ENCODE data around the gene E2F2.

Gene E2F2

GRCh38 chr1:23530747-23531561 lies at the start of gene E2F2:
Gene E2F2 (minus strand): TSS chr1:23531233. CDS start chr1:23530793, 440 bp downstream.
- peak; percentile 84 for DNase-seq (ENCODE audit: low spot score)

GRCh38 chr1:23578997-23579363 lies 47.9 kb upstream of the E2F2 start:
- DNase-seq (ENCODE audit: low spot score), result no peak

- DNase-seq (ENCODE audit: low spot score), result no peak
Observed at GRCh38 chr1:23578311-23578996, 47.4 kb upstream of the E2F2 start.

GRCh38 chr1:23577056-23578004 lies 46.3 kb upstream of the E2F2 start:
- DNase-seq (ENCODE audit: low spot score), result peak; percentile 60

- no peak for DNase-seq (ENCODE audit: low spot score)
Observed at GRCh38 chr1:23576338-23577055, 45.5 kb upstream of the E2F2 start.

GRCh38 chr1:23575226-23575810 lies 44.3 kb upstream of the E2F2 start:
- DNase-seq (ENCODE audit: low spot score), result no peak

- no peak for DNase-seq (ENCODE audit: low spot score)
Observed at GRCh38 chr1:23574265-23574754, 43.3 kb upstream of the E2F2 start.

- DNase-seq (ENCODE audit: low spot score), result no peak
Observed at GRCh38 chr1:23573574-23574182, 42.6 kb upstream of the E2F2 start.

- DNase-seq (ENCODE audit: low spot score), result no peak
Observed at GRCh38 chr1:23571465-23571864, 40.4 kb upstream of the E2F2 start.

GRCh38 chr1:23570001-23570691 lies 39.1 kb upstream of the E2F2 start:
- no peak for DNase-seq (ENCODE audit: low spot score)

- no peak for DNase-seq (ENCODE audit: low spot score)
Observed at GRCh38 chr1:23568608-23569383, 37.8 kb upstream of the E2F2 start.

- DNase-seq (ENCODE audit: low spot score), result no peak
Observed at GRCh38 chr1:23567996-23568607, 37.1 kb upstream of the E2F2 start.

- DNase-seq (ENCODE audit: low spot score), result no peak
Observed at GRCh38 chr1:23567629-23567995, 36.6 kb upstream of the E2F2 start.

GRCh38 chr1:23566304-23566703 lies 35.3 kb upstream of the E2F2 start:
- peak; percentile 66 for DNase-seq (ENCODE audit: low spot score)

GRCh38 chr1:23565776-23566175 lies 34.7 kb upstream of the E2F2 start:
- no peak for DNase-seq (ENCODE audit: low spot score)

GRCh38 chr1:23564529-23565122 lies 33.6 kb upstream of the E2F2 start:
- peak; percentile 69 for DNase-seq (ENCODE audit: low spot score)

- peak; percentile 73 for DNase-seq (ENCODE audit: low spot score)
Observed at GRCh38 chr1:23563755-23564374, 32.8 kb upstream of the E2F2 start.

- peak; percentile 57 for DNase-seq (ENCODE audit: low spot score)
Observed at GRCh38 chr1:23563003-23563402, 32.0 kb upstream of the E2F2 start.

Measured in cerebellar cortex (tissue), 1 donor.